DND-41 (cell line): Measurements from ENCODE around the gene PRPF38B.

Experiments
- CTCF ChIP-seq: IDR thresholded peaks from 2 replicates; pipeline ENCODE4 v1.5.1; 2012; ENCODE audit warnings: borderline replicate concordance, low read length, moderate library complexity, mild to moderate bottlenecking; ENCODE audit not compliant: poor library complexity, severe bottlenecking; ENCODE audit errors: extremely low read depth
- EZH2 ChIP-seq: IDR thresholded peaks from 3 replicates; pipeline ENCODE4 v1.6.1; 2012; ENCODE audit warnings: borderline replicate concordance, low read depth, mild to moderate bottlenecking, moderate library complexity, low read length, inconsistent platforms; ENCODE audit not compliant: severe bottlenecking

DNA sequence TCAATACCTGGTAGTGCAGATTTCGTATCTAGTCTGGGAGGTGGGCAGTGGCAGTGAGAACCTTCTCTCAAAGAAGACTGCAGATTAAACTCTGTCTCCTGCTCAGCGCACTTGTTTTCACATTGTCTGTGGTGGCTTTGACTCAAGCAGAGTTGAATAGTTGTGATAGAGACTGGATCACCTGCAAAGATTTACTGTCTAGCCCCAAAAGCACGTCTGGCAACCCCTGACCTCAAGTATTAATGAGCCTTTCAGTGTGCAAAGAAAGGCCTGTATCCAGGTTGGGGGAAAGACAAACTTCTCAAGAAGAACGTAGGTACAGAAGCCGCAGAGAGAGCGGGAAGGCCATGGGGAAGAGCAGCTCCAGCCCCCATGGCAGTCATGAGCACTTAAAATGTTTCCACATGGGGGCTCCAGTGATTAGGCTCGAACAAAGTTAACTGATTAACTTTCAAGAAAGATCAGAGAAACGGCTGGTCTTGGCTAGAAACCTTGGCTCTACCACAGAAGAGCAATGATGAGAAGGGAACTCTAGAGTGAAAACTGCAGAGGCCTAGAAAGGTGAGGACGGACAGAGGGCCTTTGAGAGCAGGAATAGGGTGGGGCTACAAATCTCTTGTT, 46.4 kb upstream of the PRPF38B start:
- TF ChIP-seq EZH2 (no peak), CTCF (peak; percentile 24)
